HFF-Myc (cell line): ENCODE results near the gene TENM4.

ENCODE experiments used
- DNase-seq: peaks from one replicate; pipeline ENCODE4 v3.0.0-alpha.2; 2011; ENCODE audit warnings: low read depth; ENCODE audit errors: extremely low read depth
- H3K4me3 ChIP-seq: replicated peaks from 2 replicates; pipeline ENCODE4 v1.5.1; 2011; ENCODE audit warnings: low read depth, mild to moderate bottlenecking, control low read depth, low read length
- CTCF ChIP-seq: IDR thresholded peaks from 2 replicates; pipeline ENCODE4 v1.5.1; 2012; ENCODE audit warnings: mild to moderate bottlenecking, low read depth, low read length, control low read depth; ENCODE audit errors: missing control alignments

TENM4 gene

GRCh38 chr11:79019975-79020374, 420.9 kb downstream of the TENM4 start:
- TF ChIP-seq CTCF: no peak
- no peak overlapping the region for H3K4me3 ChIP-seq
- no peak for DNase-seq

DNA sequence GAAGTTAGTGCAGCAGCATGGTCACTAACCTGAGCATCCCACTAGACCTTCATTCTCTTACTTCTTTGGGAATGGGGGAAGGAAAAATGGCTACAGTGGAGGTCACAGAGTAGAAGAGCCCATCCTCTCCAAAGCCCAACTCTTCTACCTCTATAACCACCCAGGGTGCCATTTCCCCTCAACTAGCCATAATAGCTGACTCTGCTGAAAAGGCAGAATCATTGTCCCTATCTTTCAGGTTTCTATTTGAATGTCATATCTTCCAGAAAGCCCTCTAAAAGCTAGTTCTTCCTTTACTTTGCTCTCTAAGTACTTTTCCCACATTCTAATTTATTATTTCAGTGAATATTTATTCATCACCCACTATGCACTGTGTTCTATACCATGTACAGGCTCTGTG, 421.6 kb downstream of the TENM4 start:
- DNase-seq: no peak
- no peak overlapping the region for H3K4me3 ChIP-seq
- TF ChIP-seq CTCF: no peak

GRCh38 chr11:79018371-79018849, 422.4 kb downstream of the TENM4 start:
- no peak for TF ChIP-seq CTCF
- no peak overlapping the region for H3K4me3 ChIP-seq
- peak; percentile 90 for DNase-seq

- no peak overlapping the region for H3K4me3 ChIP-seq
- TF ChIP-seq CTCF: no peak
- DNase-seq: no peak
These were observed 423.0 kb downstream of the TENM4 start for GRCh38 chr11:79017811-79018210.

- no peak overlapping the region for H3K4me3 ChIP-seq
- no peak for DNase-seq
- no peak for TF ChIP-seq CTCF
These were observed 427.3 kb downstream of the TENM4 start for GRCh38 chr11:79013509-79013908.

DNA sequence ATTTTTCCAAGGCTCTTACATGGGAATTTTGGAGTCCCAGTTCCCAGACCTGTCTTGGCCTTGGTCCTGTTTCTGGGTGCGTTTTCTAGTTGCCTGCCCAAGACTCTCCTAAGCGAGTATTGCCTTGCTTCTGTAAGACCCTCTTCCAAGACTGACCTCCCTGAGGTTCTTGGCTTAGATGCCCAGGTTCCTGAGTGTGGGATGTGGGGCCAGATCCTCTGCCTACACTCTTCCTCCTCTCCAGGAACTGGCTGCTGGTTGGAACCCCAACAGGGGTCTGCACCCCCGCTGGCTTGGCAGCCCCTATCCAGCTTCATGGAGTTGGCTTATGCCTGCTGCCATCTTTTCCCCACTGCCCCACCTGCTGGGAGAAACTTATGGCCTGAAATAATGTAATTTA, 429.5 kb downstream of the TENM4 start:
- DNase-seq: no peak
- H3K4me3 ChIP-seq: no peak overlapping the region

More for the DNA sequence above, 429.5 kb downstream of the TENM4 start:
- TF ChIP-seq CTCF: no peak
